ENCODE data around the gene SLC12A8.

GRCh38 chr3:125087768-125088391, 124.7 kb downstream of the SLC12A8 start:
- no peak for TF ChIP-seq EZH2 (IDR thresholded peaks at IDR 0.05; ENCODE audit: borderline replicate concordance, insufficient read depth, low read depth, low read length, poor library complexity, severe bottlenecking)
- no peak for TF ChIP-seq CTCF (IDR thresholded peaks at IDR 0.05)

All from B cell (primary cell).